C4-2B (cell line): Measurements from ENCODE around the gene ARHGEF19.

Source experiments
- CTCF ChIP-seq: fragments of 450-650 bp; conservative IDR thresholded peaks from 2 replicates; pipeline ENCODE4 v1.5.1; 2017; ENCODE audit warnings: mild to moderate bottlenecking
- ZFX ChIP-seq: fragments of 450-650 bp; IDR thresholded peaks from 2 replicates; pipeline ENCODE4 v1.6.1; 2017

- TF ChIP-seq CTCF, result no peak
- no peak for TF ChIP-seq ZFX
Measured at GRCh38 chr1:16152481-16153087, 59.9 kb downstream of the ARHGEF19 start.
